Stimulated activated CD4-positive, alpha-beta T cell treated with anti-CD3 and anti-CD28 coated beads, Interleukin-1b, Interleukin-23, amount 100 ng/mL, for 4 hours (primary cell): Measurements from ENCODE around the gene MYH11.
"Not testable (repeated sequence)": the region's sequence is repeated elsewhere in the genome, so short reads cannot be mapped to it uniquely, and the experiment has no call there.

Source experiments
- DNase-seq, 2 donors: peaks; one replicate each; pipeline ENCODE4 v3.0.0-alpha.2; 2020; ENCODE audit warnings: low read depth in 2 of 2

Gene MYH11

DNA sequence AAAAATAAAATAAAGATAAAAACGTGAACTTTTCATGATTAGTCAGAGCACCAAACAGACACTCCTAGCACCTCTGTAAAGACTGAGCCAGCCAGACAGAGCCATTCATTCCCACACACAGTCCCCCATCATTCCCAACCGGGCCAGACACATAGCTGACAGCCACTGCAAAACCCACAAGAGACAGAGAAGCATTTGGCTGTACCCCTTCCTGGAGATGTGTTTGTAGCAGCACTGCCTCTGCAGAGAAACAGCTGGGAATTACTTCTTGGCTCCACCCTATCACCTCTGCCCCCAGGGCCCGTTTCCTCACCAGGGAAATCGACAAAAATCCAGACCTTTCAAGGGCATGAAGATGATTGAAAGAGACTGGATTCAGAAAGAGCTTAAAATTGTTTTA is 46.4 kb downstream of the MYH11 start:
- no peak for DNase-seq

- DNase-seq, result not testable (repeated sequence)
Measured at GRCh38 chr16:15809297-15809696, 47.5 kb downstream of the MYH11 start.

DNA sequence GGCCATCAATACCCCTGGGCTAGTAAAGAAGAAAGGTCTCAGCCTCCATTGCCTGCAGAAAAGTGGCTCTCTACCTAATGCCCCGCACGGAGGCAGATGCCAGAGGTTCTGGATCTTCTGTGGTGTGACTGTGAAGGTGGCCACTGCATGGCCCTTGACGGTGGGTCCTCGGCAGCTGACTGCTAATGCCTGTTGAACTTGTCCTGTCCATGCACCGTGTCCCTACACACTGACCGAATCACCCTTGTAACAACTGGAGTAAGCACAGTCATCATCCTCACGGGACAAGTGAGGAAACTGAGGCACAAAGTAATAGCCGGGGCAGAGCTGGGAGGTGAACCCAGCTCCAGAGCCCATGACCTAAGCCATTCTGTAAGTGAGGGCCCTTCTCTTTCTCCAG is 48.8 kb downstream of the MYH11 start:
- DNase-seq, result no peak

- no peak for DNase-seq
Measured at GRCh38 chr16:15807603-15808009, 49.2 kb downstream of the MYH11 start.

GRCh38 chr16:15803618-15804017 is 53.2 kb downstream of the MYH11 start:
- DNase-seq, result no peak

DNA sequence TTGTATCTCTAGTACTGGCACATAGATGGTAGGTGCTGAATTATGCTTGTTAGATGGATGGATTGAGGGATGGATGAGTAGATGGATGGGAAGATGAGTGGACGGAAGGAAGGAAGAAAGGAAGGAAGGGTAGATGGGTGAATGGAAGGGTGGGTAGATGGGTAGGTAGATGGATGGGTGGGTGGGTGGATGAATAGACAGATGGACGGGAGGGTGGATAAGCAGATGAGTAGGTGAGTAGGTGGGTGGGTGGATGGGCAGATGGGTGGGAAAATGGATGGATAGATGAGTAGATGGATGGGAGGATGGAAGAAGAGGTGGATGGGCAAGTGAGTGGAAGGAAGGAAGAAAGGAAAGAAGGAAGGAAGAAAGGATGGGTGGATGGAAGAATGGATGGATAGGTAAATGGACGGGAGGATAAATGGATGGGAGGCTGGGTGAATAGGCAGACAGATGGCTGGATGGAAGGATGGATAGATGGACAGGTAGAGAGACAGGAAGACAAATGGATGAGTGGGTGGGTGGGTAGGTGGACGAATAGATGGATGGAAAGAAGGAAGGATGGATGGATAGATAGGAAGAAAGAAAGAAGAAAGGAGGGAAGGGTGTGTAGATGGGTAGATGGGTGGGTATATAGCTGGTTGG is 56.9 kb downstream of the MYH11 start:
- DNase-seq, result no peak

DNA sequence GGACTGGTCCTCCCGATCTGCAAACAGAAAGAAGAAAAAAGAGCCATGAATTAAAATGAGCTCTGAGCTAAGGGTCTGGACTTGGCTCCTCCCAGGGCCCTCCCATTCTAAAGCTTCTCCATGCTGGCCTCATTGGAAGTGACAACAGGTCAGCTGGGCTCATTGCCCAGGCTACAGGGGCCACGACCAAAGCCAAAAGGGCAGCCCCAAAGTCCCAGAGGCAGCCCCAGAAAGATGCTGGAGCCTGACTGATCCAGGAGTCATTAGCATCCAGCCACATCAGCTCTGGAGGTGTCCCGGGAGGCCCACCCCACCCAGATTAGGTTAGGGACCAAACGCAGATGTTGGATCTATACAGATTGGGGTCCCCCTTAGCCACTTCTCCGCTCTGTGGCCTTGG is 58.2 kb downstream of the MYH11 start:
- no peak for DNase-seq

- DNase-seq, result no peak
Measured at GRCh38 chr16:15796885-15797284, 59.9 kb downstream of the MYH11 start.

GRCh38 chr16:15795615-15796014 is 61.2 kb downstream of the MYH11 start:
- no peak for DNase-seq

GRCh38 chr16:15792563-15792971 is 64.3 kb downstream of the MYH11 start:
- DNase-seq, result no peak

DNA sequence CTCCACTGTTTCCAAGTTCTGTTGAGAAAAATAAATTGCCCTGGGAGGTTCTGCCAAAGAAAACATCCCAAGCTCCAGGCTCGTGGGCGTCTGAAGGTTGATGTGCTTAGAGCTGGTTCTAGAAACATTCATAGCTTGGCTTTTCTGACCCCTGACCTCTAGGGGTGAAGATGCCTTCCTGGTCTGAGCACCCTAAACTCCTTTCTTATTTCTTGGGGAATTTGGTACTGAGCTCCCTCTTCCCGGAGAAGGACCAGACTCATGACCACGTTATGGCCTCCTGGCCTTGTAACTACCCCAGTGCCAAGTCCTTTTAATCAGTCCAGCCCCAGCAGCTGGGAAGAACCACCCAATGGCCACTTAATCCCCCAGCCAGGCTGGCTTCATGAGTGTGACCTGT is 66.4 kb downstream of the MYH11 start:
- no peak for DNase-seq

DNA sequence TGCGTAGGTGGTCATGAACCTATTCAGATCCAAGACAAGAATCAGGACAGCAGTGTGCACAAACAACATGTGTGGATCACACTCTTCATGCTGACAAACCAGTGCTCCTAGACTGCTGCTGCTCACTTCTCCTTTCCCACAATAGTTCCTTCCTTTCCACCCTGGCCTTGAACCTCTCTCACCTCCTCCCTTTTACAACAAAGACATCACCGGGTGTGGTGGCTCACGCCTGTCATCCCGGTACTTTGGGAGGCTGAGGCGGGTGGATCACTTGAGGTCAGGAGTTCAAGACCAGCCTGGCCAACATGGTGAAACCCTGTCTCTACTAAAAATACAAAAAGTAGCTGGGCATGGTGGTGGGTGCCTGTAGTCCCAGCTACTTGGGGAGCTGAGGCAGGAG is 67.0 kb downstream of the MYH11 start:
- DNase-seq, result not testable (repeated sequence)

DNA sequence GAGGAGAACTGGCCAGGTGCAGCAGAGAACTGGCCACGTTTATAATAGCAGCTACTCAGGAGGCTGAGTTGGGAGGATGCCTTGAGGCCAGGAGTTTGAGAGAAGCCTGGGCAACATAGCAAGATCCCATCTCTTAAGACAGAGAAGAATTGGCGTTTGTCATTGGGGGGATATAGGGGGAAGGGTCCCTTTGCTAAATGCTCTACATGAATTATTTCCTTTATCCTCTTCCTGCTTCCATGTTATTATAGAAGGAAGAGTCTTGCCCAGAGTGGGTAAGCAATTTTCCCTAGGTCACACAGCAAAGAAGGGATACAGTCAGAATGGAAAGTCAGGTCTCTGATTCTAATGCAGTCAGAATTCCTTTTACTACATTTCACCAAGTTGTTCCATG is 68.0 kb downstream of the MYH11 start:
- DNase-seq, result no peak

DNA sequence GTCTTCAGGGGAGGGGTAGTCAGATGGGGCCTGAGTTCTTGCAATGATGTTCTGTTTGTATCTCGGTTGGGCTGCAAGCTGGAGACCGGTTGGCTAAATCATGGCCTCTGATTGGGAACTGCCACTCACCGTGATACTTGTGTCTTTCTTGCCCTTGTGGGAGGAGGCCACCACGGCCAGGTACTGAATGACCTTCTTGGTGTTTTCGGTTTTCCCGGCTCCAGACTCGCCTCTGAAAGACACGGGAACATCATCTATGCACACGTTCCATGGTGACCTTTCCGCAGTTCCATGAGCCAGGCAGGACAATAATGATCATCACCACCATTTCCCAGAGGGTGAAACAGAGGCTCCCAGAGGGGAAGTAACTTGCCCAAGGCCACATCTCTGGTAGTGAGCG is 70.3 kb downstream of the MYH11 start:
- DNase-seq, result no peak

GRCh38 chr16:15785386-15786059 is 71.3 kb downstream of the MYH11 start:
- DNase-seq, result no peak

- no peak for DNase-seq
Measured at GRCh38 chr16:15783985-15784384, 72.8 kb downstream of the MYH11 start.

DNA sequence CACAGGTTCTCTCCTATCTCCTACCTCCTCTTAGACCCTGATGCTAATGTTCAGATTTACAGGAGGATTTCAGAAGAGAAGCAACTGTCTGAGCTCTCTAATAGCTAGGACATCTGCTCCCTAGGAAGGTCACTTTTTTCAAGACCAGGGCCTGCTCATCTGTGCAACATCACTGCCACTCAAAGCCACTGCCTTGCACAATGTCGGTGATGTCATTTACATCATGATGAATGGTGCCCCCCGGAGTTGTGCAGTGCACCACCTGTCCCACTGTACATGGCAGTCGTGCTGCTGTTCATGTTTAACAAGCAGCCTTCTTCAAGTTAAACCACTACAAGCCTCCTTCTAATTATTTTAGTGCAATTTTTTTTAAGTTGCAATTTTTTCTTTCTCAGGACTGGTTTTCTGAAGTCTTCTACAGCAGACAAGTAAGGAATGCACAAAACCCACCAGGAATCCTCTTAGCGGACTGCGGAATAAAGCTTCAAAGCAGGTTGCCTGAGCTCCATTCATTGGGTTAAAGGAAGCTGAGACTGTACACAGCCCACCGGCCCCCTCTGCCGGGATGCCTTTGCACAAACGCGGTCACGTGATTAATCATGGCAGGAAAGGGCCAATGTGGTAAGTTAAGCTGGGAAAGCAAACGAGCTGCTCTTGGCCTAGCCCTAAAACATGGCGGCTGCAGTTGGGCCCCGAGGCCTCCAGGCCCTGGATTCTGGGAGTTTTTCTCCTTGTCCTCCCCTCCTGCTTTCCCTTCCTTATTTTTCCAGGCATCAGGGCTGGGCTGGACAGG is 74.1 kb downstream of the MYH11 start:
- DNase-seq, result no peak

GRCh38 chr16:15781650-15782049 is 75.2 kb downstream of the MYH11 start:
- DNase-seq, result no peak

GRCh38 chr16:15780805-15781204 is 76.0 kb downstream of the MYH11 start:
- no peak for DNase-seq

- DNase-seq, result no peak
Measured at GRCh38 chr16:15779664-15780351, 77.0 kb downstream of the MYH11 start.

GRCh38 chr16:15778999-15779614 is 77.7 kb downstream of the MYH11 start:
- DNase-seq, result no peak

GRCh38 chr16:15778204-15778743 is 78.6 kb downstream of the MYH11 start:
- DNase-seq, result no peak
